IPS DF 19.7 (cell line): Measurements from ENCODE around the gene CREB3L1.
A peak's percentile ranks its signal among the peaks of the same experiment; 100 is the strongest.

ENCODE experiments used
- DNase-seq: peaks from one replicate; pipeline ENCODE4 v3.0.0-alpha.2; 2013; ENCODE audit warnings: low read depth, low spot score

Gene CREB3L1

DNA sequence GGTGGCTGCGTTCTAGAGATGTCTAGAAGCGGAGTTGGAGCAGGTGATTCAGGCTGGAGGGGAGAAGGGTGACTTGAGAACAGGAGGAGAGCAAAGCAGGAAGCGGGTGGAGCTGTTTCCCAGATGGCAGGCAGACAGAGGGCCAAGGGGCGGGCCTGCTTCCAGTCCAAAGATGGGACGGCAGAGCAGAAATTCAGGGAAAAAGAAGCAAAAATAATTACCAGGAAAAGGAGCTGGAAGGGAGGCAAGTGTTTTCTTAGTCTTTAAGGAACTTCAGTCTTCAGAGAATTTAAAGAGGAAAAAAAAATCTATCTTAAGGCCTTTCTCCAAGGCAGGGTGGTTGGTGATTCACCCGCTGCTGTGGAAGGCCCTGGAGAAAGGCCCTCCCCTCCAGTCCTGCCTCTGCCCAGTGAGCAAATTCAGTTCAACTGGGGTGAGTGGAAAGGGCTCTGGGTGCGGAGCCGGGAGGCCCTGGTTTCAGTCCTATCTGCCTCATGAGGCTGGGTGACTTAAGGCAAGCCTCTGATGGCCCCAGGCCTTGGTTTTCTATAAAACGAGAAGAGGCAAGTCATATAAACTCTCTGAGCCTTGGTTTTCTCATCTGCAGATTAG lies 4.5 kb upstream of the CREB3L1 start:
- DNase-seq, result no peak

- DNase-seq, result no peak
These were observed 3.8 kb upstream of the CREB3L1 start for GRCh38 chr11:46273511-46274205.

GRCh38 chr11:46275964-46276641 lies 1.4 kb upstream of the CREB3L1 start:
- no peak for DNase-seq

DNA sequence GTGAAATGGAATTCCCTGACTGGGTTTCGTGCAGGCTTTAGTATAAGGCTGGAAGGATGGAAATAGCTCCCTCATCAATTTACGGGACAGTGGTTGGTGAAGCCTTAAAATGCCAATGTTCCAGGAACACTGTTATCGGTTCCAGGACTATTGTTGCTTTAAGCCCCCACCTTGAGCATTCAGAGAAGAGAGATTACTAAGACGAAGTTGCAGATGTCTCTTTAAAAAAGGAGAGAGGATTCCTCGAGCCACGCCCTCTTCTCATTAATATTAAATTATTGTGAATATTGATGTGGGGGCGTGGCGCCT lies 195 bp upstream of the CREB3L1 start:
- no peak for DNase-seq

- no peak for DNase-seq
These were observed 1.1 kb downstream of the CREB3L1 start for GRCh38 chr11:46278387-46279125.

DNA sequence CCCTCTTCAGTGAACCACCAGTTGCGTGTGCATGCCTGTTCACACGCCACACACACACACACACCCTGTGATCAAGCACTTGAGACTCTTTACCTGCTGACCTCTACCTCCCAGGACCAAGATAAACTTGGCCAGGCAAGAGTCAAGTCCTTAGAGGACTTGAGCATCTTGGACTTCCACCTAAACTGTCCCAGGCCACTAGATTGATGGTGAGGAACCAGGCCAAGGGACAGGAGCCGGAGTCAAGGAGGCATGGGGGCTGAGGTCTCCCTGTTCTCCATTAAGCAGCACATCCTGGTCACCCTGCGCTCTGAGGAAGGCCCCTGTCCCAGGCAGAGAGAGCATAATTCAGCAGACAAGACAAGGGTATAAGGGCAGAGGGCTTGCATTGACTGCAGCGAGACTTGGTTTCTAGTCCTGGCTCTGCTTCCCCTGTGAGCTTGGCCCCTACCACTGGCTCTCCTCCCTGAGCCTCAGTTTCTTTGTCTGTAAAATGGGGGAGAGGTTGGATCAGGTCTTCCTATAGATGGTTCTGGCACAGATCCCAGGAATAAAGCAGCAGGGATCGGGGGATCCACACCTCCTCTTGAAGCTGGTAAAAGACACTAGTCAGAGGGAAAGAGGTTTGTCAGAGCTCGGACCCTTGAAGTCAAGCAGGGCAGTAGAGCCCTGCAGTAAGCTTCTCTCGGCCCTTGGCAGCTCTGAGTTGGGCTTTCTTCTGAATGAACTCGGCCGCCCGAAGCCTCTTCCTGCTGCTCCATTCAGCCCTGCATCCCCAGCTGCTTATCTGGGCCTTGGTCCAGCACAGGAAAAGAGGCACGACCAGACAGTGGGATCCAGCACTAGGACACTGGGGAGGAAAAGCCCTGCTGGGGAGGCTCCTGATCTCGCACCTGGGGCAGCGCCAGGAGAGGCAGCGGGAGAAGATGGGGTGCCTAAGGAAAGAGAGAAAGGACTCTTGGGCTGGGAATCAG lies 2.0 kb downstream of the CREB3L1 start:
- no peak for DNase-seq

GRCh38 chr11:46280706-46281105 lies 3.2 kb downstream of the CREB3L1 start:
- no peak for DNase-seq

GRCh38 chr11:46281371-46281831 lies 3.9 kb downstream of the CREB3L1 start:
- DNase-seq, result no peak

DNA sequence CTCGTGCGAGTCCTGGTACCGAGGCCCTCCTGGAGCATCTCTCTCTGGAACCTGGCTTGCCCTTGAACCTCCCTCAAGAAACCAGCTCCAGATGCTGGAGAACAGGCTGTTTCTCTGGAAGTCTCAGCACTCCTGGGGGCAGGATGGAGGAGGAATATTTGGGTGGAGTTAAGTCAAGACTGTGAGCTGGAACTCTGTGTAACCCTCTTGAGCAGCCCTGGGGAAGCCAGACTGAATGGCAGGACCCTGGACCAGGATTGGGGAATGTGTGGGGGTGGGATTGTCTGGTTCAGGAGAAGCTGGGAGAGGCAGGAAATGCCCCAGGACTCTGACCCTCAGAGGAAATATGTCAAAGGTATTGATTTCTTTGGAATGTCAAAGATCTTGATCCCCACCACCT lies 7.7 kb downstream of the CREB3L1 start:
- no peak for DNase-seq

- DNase-seq, result no peak
These were observed 8.2 kb downstream of the CREB3L1 start for GRCh38 chr11:46285594-46286033.

DNA sequence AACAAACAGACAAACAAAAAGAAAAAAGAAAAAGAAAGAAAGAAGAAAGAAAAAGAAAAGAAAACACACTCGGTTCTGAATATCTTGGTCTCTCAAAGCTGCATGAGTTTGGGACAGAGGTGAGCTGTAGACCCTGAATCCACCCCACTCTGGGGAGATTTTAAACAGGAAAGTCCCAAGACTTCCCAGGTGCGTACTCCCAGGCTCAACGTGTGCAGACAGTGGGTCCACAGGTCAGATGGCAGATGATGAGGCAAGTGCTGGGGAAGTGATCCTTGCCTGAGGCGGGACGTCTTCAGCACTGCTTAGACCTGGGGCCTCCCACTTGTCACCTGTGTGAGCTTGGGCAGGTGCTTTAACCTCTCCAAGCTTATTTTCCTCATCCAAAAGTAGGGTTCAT lies 9.3 kb downstream of the CREB3L1 start:
- no peak for DNase-seq

GRCh38 chr11:46288451-46288850 lies 11.0 kb downstream of the CREB3L1 start:
- no peak for DNase-seq

DNA sequence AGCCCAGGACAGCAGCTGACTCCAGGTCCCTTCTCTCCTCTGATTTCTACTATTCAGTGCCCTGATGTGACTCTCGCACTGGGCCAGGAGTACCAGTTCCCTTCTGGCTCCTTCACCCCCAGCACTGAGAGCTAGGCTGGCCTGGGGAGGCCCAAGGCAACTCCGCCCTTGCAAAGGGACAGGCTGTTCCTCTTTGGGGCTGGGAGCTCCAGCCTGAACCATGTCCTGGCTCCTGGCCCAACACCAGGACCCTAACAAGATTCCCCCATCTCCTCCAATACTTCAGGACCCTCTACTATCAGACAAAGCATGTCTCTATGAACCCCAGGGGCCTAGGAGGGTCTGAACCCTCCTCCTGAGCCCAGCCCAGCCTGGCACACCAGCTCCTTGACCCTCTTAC lies 12.5 kb downstream of the CREB3L1 start:
- DNase-seq, result no peak

GRCh38 chr11:46290598-46291309 lies 13.3 kb downstream of the CREB3L1 start:
- DNase-seq, result peak; percentile 90

DNA sequence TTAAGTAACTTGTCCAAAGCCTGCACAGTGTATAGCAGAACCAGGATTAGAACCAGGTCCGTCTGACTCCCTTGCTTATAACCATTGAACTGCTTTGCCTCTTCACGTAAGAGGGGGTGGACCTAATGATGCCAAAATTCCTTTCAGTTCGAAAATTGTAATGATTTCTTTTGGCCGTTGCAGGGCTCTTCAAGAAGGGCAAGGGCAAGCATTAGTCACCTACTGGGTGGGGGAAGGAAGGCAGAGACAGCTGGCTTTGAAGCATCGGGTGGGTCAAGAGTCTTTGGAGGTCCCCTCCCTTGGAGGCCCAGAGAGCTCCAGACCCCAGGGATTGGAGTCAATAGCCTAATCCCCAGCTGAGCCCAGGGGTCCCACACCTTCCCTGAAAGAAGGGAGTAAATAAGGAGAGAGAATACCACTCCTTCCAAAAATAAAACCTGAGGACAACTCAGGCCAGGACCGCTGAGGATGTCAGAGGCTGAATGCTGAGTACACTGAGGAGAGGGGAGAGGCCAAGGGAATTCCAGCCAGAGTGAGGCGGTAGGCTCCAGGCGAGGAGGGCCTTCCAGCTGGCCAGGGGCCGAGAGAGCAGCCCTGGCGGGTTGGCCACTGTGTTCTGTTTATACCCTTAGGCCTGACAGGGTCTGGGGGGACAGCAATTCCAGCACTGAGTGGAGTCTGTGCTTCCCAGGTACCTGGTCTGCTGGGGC lies 14.1 kb downstream of the CREB3L1 start:
- no peak for DNase-seq

- no peak for DNase-seq
These were observed 15.6 kb downstream of the CREB3L1 start for GRCh38 chr11:46293066-46293465.

DNA sequence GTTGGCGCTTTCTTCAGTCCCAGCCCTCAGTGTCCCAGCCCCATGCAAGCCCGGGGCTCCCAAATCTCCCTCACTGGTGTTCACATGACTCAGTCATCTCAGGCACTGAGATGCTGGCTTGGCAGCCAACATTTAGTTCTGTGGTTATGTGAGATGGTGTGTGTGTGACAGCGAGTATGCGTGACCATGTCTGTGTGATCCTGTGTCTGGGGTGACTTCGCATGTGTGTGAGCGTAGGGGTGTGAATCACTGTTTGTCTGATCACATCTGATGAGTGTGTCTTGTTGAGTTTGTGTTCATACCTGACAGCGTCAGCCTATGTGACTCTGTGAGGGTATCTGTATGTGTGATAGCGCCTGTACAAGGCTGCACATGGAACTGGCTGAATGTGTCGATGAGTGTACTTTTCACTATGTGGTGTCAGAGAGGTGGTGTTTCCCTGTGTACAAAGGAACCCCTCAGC lies 16.2 kb downstream of the CREB3L1 start:
- no peak for DNase-seq

- no peak for DNase-seq
These were observed 17.2 kb downstream of the CREB3L1 start for GRCh38 chr11:46294365-46295309.
